OCI-LY1 (cell line): ENCODE measurements around the gene WSCD2.

Experiments
- H2AFZ ChIP-seq: fragments of 200-600 bp; sonication (generic), shearing (Covaris generic); 2 replicates; pipeline ENCODE4 v1.6.0; 2014; ENCODE audit warnings: antibody characterized with exemption, mild to moderate bottlenecking, low read length
- H3F3A ChIP-seq: fragments of 200-600 bp; sonication (generic), shearing (Covaris generic); 2 replicates; pipeline ENCODE4 v1.6.0; 2014; ENCODE audit warnings: mild to moderate bottlenecking, antibody characterized with exemption, low read length, moderate library complexity; ENCODE audit not compliant: insufficient read depth
- H3K27ac ChIP-seq: fragments of 200-600 bp; sonication (generic); 2 replicates; pipeline ENCODE4 v1.5.1; 2014; ENCODE audit warnings: low read length, mixed run types, mild to moderate bottlenecking, low read depth; ENCODE audit not compliant: poor library complexity, severe bottlenecking
- H3K27me3 ChIP-seq: fragments of 200-600 bp; sonication (generic); 2 replicates; pipeline ENCODE4 v1.6.0; 2014; ENCODE audit warnings: antibody characterized with exemption, mild to moderate bottlenecking, low read length, moderate library complexity; ENCODE audit not compliant: insufficient read depth
- H3K36me3 ChIP-seq: fragments of 200-600 bp; sonication (generic); 2 replicates; pipeline ENCODE4 v1.6.1; 2014; ENCODE audit warnings: mild to moderate bottlenecking, antibody characterized with exemption, low read length, moderate library complexity, mixed read lengths; ENCODE audit not compliant: insufficient read depth
- H3K4me1 ChIP-seq: fragments of 200-600 bp; sonication (generic); 2 replicates; pipeline ENCODE4 v1.5.1; 2014; ENCODE audit warnings: mild to moderate bottlenecking, low read length, moderate library complexity; ENCODE audit not compliant: insufficient read depth, severe bottlenecking
- H3K4me2 ChIP-seq: fragments of 200-600 bp; sonication (generic), shearing (Covaris generic); 2 replicates; pipeline ENCODE4 v1.6.1; 2014; ENCODE audit warnings: low read length
- H3K4me3 ChIP-seq: fragments of 200-600 bp; sonication (generic); 2 replicates; pipeline ENCODE4 v1.5.1; 2014; ENCODE audit warnings: low read length, low read depth, mild to moderate bottlenecking, mixed read lengths; ENCODE audit not compliant: poor library complexity, severe bottlenecking
- H3K79me2 ChIP-seq: fragments of 200-600 bp; shearing (Covaris generic); 2 replicates; pipeline ENCODE4 v1.6.1; 2016; ENCODE audit warnings: mixed run types, low read length, mixed read lengths; ENCODE audit not compliant: insufficient read depth
- H3K9ac ChIP-seq: fragments of 200-600 bp; sonication (generic), shearing (Covaris generic); 2 replicates; pipeline ENCODE4 v1.6.1; 2014; ENCODE audit warnings: mild to moderate bottlenecking, low read length, mixed read lengths
- H3K9me2 ChIP-seq: fragments of 200-600 bp; sonication (generic), shearing (Covaris generic); 2 replicates; pipeline ENCODE4 v1.6.1; 2014; ENCODE audit warnings: low read depth, mild to moderate bottlenecking, low read length, mixed read lengths
- H3K9me3 ChIP-seq: fragments of 200-600 bp; shearing (Covaris generic); 2 replicates; pipeline ENCODE4 v1.6.1; 2014; ENCODE audit warnings: low read length, mixed read lengths
- H4K20me1 ChIP-seq: fragments of 200-600 bp; sonication (generic), shearing (Covaris generic); 2 replicates; pipeline ENCODE4 v1.6.0; 2016; ENCODE audit warnings: mild to moderate bottlenecking, low read length; ENCODE audit not compliant: insufficient read depth
- EZH2 ChIP-seq: fragments of 200-600 bp; sonication (generic), shearing (Covaris generic); IDR thresholded peaks from 2 replicates; pipeline ENCODE4 v1.8.0; 2017; ENCODE audit warnings: borderline replicate concordance, mixed run types, mild to moderate bottlenecking, antibody characterized with exemption, low read length, moderate library complexity, mixed read lengths
- TF ChIP-seq, protein P1 (sequence below): fragments of 200-600 bp; sonication (generic), shearing (Covaris generic); IDR thresholded peaks from 2 replicates; pipeline ENCODE4 v1.5.1; 2017; ENCODE audit warnings: mild to moderate bottlenecking, antibody characterized with exemption, low read length, moderate library complexity, mixed read lengths

Gene WSCD2

GRCh38 chr12:108207791-108208730 lies 79.0 kb downstream of the WSCD2 start:
- H2AFZ ChIP-seq: no peak overlapping the region
- no peak for TF ChIP-seq EZH2
- TF ChIP-seq, protein P1, sequence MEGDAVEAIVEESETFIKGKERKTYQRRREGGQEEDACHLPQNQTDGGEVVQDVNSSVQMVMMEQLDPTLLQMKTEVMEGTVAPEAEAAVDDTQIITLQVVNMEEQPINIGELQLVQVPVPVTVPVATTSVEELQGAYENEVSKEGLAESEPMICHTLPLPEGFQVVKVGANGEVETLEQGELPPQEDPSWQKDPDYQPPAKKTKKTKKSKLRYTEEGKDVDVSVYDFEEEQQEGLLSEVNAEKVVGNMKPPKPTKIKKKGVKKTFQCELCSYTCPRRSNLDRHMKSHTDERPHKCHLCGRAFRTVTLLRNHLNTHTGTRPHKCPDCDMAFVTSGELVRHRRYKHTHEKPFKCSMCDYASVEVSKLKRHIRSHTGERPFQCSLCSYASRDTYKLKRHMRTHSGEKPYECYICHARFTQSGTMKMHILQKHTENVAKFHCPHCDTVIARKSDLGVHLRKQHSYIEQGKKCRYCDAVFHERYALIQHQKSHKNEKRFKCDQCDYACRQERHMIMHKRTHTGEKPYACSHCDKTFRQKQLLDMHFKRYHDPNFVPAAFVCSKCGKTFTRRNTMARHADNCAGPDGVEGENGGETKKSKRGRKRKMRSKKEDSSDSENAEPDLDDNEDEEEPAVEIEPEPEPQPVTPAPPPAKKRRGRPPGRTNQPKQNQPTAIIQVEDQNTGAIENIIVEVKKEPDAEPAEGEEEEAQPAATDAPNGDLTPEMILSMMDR: no peak
- no peak overlapping the region for H3K4me2 ChIP-seq
- no peaks in the 10 kb centered on the region for H3K36me3 ChIP-seq
- no peaks in the 10 kb centered on the region for H3F3A ChIP-seq
- H3K9me2 ChIP-seq: no peaks in the 10 kb centered on the region
- no peaks in the 10 kb centered on the region for H3K9me3 ChIP-seq
- H3K4me3 ChIP-seq: no peak overlapping the region
- H3K9ac ChIP-seq: no peak overlapping the region
- H4K20me1 ChIP-seq: no peaks in the 10 kb centered on the region
- no peaks in the 10 kb centered on the region for H3K27me3 ChIP-seq
- H3K79me2 ChIP-seq: no peaks in the 10 kb centered on the region
- H3K4me1 ChIP-seq: no peaks in the 10 kb centered on the region
- H3K27ac ChIP-seq: no peak overlapping the region

GRCh38 chr12:108210001-108210400 lies 80.9 kb downstream of the WSCD2 start:
- Histone ChIP-seq H3K9me3 (no peaks in the 10 kb centered on the region), H3K9me2 (no peaks in the 10 kb centered on the region), H3K27ac (no peak overlapping the region), H3K9ac (no peak overlapping the region), H3K4me3 (no peak overlapping the region), H4K20me1 (no peaks in the 10 kb centered on the region), H3F3A (no peaks in the 10 kb centered on the region), H3K79me2 (no peaks in the 10 kb centered on the region), H3K27me3 (no peaks in the 10 kb centered on the region), H2AFZ (no peak overlapping the region), H3K4me2 (no peak overlapping the region), H3K4me1 (no peaks in the 10 kb centered on the region), H3K36me3 (no peaks in the 10 kb centered on the region)
- no peak for TF ChIP-seq EZH2
- TF ChIP-seq, protein P1: no peak

- Histone ChIP-seq H4K20me1 (no peaks in the 10 kb centered on the region), H3K4me1 (no peaks in the 10 kb centered on the region), H2AFZ (no peak overlapping the region), H3K9me3 (no peaks in the 10 kb centered on the region), H3F3A (no peaks in the 10 kb centered on the region), H3K79me2 (no peaks in the 10 kb centered on the region), H3K27ac (no peak overlapping the region), H3K27me3 (no peaks in the 10 kb centered on the region), H3K36me3 (no peaks in the 10 kb centered on the region), H3K4me2 (no peak overlapping the region), H3K9ac (no peak overlapping the region), H3K9me2 (no peaks in the 10 kb centered on the region), H3K4me3 (no peak overlapping the region)
- TF ChIP-seq, protein P1: no peak
- TF ChIP-seq EZH2: no peak
These were observed 82.1 kb downstream of the WSCD2 start for GRCh38 chr12:108211157-108211556.
